Measurements from ENCODE around the gene SIRT5.

GRCh38 chr6:13581700-13582229, 7.4 kb downstream of the SIRT5 start:
- TF ChIP-seq YY1 (IDR thresholded peaks at IDR 0.05; ENCODE audit: insufficient read depth, insufficient read length) (no peak), ZNF274 (IDR thresholded peaks at IDR 0.05; ENCODE audit: low read depth, low read length) (no peak)
